ENCODE measurements around the gene STEAP1B.

DNA sequence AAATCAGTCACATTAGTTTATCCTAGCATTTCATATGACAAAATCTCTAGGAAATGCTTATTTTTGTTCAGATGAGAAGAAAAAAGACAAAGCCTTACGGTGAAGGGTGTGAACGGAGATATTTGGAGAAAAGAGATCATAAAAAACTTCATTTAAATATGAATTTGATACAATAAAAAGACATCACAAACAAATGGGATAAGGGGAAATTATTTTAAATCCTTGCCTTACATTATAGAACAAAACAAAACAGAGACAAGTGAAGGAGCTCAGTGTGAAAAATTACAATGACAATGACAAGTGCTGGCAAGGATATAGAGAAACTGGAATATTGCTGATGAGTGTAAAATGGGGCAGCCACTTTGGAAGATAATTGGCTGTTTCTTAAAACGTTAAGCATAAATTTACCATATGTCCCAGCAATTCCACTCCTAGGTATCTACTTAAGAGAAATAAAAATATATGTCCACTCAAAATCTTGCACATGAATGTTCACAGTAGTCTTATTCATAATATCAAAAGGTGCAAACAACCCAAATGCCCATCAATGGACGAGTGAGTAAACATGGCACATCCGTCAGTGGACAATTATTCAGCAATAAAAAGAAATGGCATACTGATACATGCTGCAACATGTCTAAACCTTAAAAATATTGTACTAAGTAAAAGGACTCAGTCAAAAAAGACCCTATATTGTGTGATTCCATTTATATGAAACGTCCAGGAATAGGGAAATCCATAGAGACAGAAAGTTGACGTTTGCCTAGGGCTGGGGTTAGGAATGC, 77.0 kb downstream of the STEAP1B start:
- no peak for TF ChIP-seq NR2F2 (IDR thresholded peaks at IDR 0.05)
- TF ChIP-seq YY1 (IDR thresholded peaks at IDR 0.05): no peak
- TF ChIP-seq CTCF (IDR thresholded peaks at IDR 0.05; ENCODE audit: low read depth, low read length, missing input control): no peak
- TF ChIP-seq, protein P1, sequence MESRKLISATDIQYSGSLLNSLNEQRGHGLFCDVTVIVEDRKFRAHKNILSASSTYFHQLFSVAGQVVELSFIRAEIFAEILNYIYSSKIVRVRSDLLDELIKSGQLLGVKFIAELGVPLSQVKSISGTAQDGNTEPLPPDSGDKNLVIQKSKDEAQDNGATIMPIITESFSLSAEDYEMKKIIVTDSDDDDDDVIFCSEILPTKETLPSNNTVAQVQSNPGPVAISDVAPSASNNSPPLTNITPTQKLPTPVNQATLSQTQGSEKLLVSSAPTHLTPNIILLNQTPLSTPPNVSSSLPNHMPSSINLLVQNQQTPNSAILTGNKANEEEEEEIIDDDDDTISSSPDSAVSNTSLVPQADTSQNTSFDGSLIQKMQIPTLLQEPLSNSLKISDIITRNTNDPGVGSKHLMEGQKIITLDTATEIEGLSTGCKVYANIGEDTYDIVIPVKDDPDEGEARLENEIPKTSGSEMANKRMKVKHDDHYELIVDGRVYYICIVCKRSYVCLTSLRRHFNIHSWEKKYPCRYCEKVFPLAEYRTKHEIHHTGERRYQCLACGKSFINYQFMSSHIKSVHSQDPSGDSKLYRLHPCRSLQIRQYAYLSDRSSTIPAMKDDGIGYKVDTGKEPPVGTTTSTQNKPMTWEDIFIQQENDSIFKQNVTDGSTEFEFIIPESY (IDR thresholded peaks at IDR 0.05): no peak
- TF ChIP-seq, protein P2, sequence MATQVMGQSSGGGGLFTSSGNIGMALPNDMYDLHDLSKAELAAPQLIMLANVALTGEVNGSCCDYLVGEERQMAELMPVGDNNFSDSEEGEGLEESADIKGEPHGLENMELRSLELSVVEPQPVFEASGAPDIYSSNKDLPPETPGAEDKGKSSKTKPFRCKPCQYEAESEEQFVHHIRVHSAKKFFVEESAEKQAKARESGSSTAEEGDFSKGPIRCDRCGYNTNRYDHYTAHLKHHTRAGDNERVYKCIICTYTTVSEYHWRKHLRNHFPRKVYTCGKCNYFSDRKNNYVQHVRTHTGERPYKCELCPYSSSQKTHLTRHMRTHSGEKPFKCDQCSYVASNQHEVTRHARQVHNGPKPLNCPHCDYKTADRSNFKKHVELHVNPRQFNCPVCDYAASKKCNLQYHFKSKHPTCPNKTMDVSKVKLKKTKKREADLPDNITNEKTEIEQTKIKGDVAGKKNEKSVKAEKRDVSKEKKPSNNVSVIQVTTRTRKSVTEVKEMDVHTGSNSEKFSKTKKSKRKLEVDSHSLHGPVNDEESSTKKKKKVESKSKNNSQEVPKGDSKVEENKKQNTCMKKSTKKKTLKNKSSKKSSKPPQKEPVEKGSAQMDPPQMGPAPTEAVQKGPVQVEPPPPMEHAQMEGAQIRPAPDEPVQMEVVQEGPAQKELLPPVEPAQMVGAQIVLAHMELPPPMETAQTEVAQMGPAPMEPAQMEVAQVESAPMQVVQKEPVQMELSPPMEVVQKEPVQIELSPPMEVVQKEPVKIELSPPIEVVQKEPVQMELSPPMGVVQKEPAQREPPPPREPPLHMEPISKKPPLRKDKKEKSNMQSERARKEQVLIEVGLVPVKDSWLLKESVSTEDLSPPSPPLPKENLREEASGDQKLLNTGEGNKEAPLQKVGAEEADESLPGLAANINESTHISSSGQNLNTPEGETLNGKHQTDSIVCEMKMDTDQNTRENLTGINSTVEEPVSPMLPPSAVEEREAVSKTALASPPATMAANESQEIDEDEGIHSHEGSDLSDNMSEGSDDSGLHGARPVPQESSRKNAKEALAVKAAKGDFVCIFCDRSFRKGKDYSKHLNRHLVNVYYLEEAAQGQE (IDR thresholded peaks at IDR 0.05): no peak
- TF ChIP-seq EGR1 (IDR thresholded peaks at IDR 0.05; ENCODE audit: low read depth in 2 of 2): no peak
- TF ChIP-seq HNF4A (conservative IDR thresholded peaks at IDR 0.05): no peak
- TF ChIP-seq RAD21 (IDR thresholded peaks at IDR 0.05): no peak
- no peak for TF ChIP-seq TAF1 (conservative IDR thresholded peaks at IDR 0.05)
- TF ChIP-seq MAX (IDR thresholded peaks at IDR 0.05): no peak

Data from liver (tissue), 3 donors.